Memory B cell (primary cell): ENCODE measurements around the gene RARA.
A peak's percentile ranks its signal among the peaks of the same experiment; 100 is the strongest.
"Not testable (repeated sequence)": the region's sequence is repeated elsewhere in the genome, so short reads cannot be mapped to it uniquely, and the experiment has no call there.

Experiments
- ATAC-seq: fragments of 150-1000 bp; cut with Tn5 transposase; 2 replicates; pipeline ENCODE4 v1.10.0; 2021; ENCODE audit warnings: low read depth, mild to moderate bottlenecking, moderate library complexity
- DNase-seq, 2 donors: peaks; one replicate each; pipeline ENCODE4 v3.0.0; 2022; ENCODE audit warnings: low spot score in 2 of 2
- H3K27ac Mint-ChIP-seq: one replicate; pipeline ENCODE4 v1.8.0; 2022; ENCODE audit warnings: mild to moderate bottlenecking, moderate library complexity, mixed read lengths
- H3K27me3 Mint-ChIP-seq: one replicate; pipeline ENCODE4 v1.8.0; 2022; ENCODE audit warnings: mixed read lengths
- H3K36me3 Mint-ChIP-seq: one replicate; pipeline ENCODE4 v1.8.0; 2022; ENCODE audit warnings: mild to moderate bottlenecking, mixed read lengths
- H3K4me1 Mint-ChIP-seq: one replicate; pipeline ENCODE4 v1.8.0; 2022; ENCODE audit warnings: mixed read lengths
- H3K4me3 Mint-ChIP-seq: one replicate; pipeline ENCODE4 v1.8.0; 2022; ENCODE audit warnings: mild to moderate bottlenecking, moderate library complexity, mixed read lengths
- H3K9me3 Mint-ChIP-seq: one replicate; pipeline ENCODE4 v1.8.0; 2022; ENCODE audit warnings: mixed read lengths

Gene RARA

DNA sequence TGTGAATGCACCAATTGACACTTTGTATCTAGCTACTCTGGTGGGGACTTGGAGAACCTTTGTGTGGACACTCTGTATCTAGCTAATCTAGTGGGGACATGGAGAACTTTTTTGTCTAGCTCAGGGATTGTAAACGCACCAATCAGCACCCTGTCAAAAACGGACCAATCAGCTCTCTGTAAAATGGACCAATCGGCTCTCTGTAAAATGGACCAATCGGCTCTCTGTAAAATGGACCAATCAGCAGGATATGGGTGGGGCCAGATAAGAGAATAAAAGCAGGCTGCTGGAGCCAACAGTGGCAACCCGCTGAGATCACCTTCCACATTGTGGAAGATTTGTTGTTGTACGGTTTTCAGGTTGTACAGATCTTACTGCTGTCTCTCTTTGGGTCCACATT is 67.6 kb downstream of the RARA start:
- H3K4me1 Mint-ChIP-seq, H3K4me3 Mint-ChIP-seq, H3K36me3 Mint-ChIP-seq, H3K27me3 Mint-ChIP-seq, H3K27ac Mint-ChIP-seq, ATAC-seq, H3K9me3 Mint-ChIP-seq, DNase-seq: not testable (repeated sequence)

DNA sequence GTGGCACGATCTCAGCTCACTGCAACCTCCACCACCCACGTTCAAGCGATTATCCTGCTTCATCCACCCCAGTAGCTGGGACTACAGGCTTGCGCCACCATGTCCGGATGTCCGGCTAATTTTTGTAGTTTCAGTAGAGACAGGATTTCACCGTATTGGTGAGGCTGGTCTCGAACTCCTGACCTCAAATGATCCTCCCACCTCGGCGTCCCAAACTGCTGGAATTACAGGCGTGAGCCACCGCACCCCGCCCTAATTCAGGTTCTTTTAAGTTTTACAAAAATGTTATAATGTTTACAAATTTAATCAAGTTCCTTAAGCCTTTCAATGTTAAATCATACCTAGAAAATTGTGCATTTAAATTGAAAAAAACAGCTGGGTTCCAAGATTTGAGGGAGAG is 68.9 kb downstream of the RARA start:
- Mint-ChIP-seq H3K9me3 (no peaks in the 10 kb centered on the region), H3K4me3 (no peak overlapping the region), H3K4me1 (no peaks in the 10 kb centered on the region), H3K27me3 (peaks cover 2% of the 10 kb centered on the region), H3K27ac (no peak overlapping the region), H3K36me3 (no peaks in the 10 kb centered on the region)
- DNase-seq (no peak), ATAC-seq (no peak)

GRCh38 chr17:40378966-40379365 is 70.0 kb downstream of the RARA start:
- H3K27ac Mint-ChIP-seq, result no peak overlapping the region
- H3K4me1 Mint-ChIP-seq, result no peaks in the 10 kb centered on the region
- no peak for ATAC-seq
- DNase-seq, result no peak
- no peaks in the 10 kb centered on the region for H3K36me3 Mint-ChIP-seq
- no peaks in the 10 kb centered on the region for H3K9me3 Mint-ChIP-seq
- no peak overlapping the region for H3K4me3 Mint-ChIP-seq
- peaks cover 2% of the 10 kb centered on the region for H3K27me3 Mint-ChIP-seq

- no peak for ATAC-seq
- no peaks in the 10 kb centered on the region for H3K4me1 Mint-ChIP-seq
Observed at GRCh38 chr17:40382251-40382650, 73.3 kb downstream of the RARA start.

DNA sequence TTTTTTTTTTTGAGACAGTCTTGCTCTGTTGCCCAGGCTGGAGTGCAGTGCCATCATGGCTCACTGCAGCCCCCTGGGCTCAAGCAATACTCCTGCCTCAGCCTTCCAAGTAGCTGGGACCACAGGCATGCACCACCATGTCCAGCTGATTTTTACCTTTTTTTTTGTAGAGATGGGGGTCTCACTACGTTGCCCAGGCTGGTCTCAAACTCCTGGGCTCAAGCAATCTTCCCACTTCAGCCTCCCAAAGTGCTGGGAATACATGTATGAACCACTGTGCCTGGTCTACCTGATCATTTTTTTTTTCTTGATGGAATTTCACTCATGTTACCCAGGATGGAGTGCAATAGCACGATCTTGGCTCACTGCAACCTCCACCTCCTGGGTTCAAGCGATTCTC is 77.6 kb downstream of the RARA start:
- not testable (repeated sequence) for DNase-seq, ATAC-seq, H3K4me1 Mint-ChIP-seq, H3K36me3 Mint-ChIP-seq, H3K27me3 Mint-ChIP-seq, H3K9me3 Mint-ChIP-seq, H3K27ac Mint-ChIP-seq, H3K4me3 Mint-ChIP-seq

More at GRCh38 chr17:40382251-40382650, 73.3 kb downstream of the RARA start:
- Mint-ChIP-seq H3K27me3 (no peaks in the 10 kb centered on the region), H3K4me3 (no peak overlapping the region), H3K36me3 (no peaks in the 10 kb centered on the region), H3K27ac (no peak overlapping the region), H3K9me3 (no peaks in the 10 kb centered on the region)
- no peak for DNase-seq

DNA sequence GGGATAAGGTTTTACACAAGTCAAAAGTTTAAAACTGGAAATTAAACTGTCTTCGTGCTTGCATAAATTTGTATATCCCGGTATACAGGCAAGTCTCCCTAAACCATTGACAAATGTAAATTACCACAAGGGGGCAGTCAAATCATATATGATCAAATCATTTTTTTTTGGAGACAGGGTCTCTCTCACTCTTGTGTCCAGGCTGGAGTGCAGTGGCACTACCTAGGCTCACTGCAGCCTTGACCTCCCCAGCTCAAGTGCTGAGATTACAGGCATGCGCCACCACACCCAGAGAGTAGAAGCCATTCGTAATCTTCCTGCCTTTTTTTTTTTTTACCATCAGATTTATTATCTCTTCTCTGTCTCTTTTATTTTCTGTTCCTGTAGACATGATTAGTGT is 90.2 kb downstream of the RARA start:
- Mint-ChIP-seq H3K27me3 (no peaks in the 10 kb centered on the region), H3K4me1 (peaks cover 11% of the 10 kb centered on the region), H3K9me3 (no peaks in the 10 kb centered on the region), H3K36me3 (no peaks in the 10 kb centered on the region), H3K4me3 (no peak overlapping the region), H3K27ac (no peak overlapping the region)
- DNase-seq, result no peak
- ATAC-seq, result peak; percentile 73

- peaks cover 11% of the 10 kb centered on the region for H3K4me1 Mint-ChIP-seq
- H3K4me3 Mint-ChIP-seq, result peak overlapping the region; percentile 43
- peak overlapping the region; percentile 64 for H3K27ac Mint-ChIP-seq
- no peak for DNase-seq
- peak; percentile 67 for ATAC-seq
- H3K36me3 Mint-ChIP-seq, result no peaks in the 10 kb centered on the region
- no peaks in the 10 kb centered on the region for H3K9me3 Mint-ChIP-seq
- H3K27me3 Mint-ChIP-seq, result no peaks in the 10 kb centered on the region
Observed at GRCh38 chr17:40402668-40403067, 93.7 kb downstream of the RARA start.

- no peaks in the 10 kb centered on the region for H3K27me3 Mint-ChIP-seq
- ATAC-seq (no peak), DNase-seq (no peak)
- no peaks in the 10 kb centered on the region for H3K36me3 Mint-ChIP-seq
- no peaks in the 10 kb centered on the region for H3K9me3 Mint-ChIP-seq
- H3K4me3 Mint-ChIP-seq, result no peak overlapping the region
- no peak overlapping the region for H3K27ac Mint-ChIP-seq
- peaks cover 11% of the 10 kb centered on the region for H3K4me1 Mint-ChIP-seq
Observed at GRCh38 chr17:40404003-40404402, 95.0 kb downstream of the RARA start.
